Superior temporal gyrus (tissue), 1 donor: ENCODE measurements around the gene ZNF653.
"Not testable (repeated sequence)": the region's sequence is repeated elsewhere in the genome, so short reads cannot be mapped to it uniquely, and the experiment has no call there.

Experiments used
- DNase-seq: peaks from one replicate; pipeline ENCODE4 v3.0.0-alpha.2; 2016; ENCODE audit errors: extremely low spot score

The ZNF653 gene

GRCh38 chr19:11456659-11457058, 49.0 kb downstream of the ZNF653 start:
- no peak for DNase-seq

GRCh38 chr19:11455233-11455554, 50.4 kb downstream of the ZNF653 start:
- DNase-seq = not testable (repeated sequence)

- DNase-seq = peak; percentile 11
These were observed 51.9 kb downstream of the ZNF653 start for GRCh38 chr19:11453468-11454341.

GRCh38 chr19:11452620-11453310, 52.9 kb downstream of the ZNF653 start:
- DNase-seq = peak; percentile 35

- no peak for DNase-seq
These were observed 53.6 kb downstream of the ZNF653 start for GRCh38 chr19:11451871-11452619.

- DNase-seq = no peak
These were observed 54.2 kb downstream of the ZNF653 start for GRCh38 chr19:11451327-11451870.

GRCh38 chr19:11450570-11451326, 54.9 kb downstream of the ZNF653 start:
- no peak for DNase-seq

- no peak for DNase-seq
These were observed 56.6 kb downstream of the ZNF653 start for GRCh38 chr19:11448923-11449554.

GRCh38 chr19:11448410-11448809, 57.2 kb downstream of the ZNF653 start:
- no peak for DNase-seq

- peak; percentile 8 for DNase-seq
These were observed 58.0 kb downstream of the ZNF653 start for GRCh38 chr19:11447347-11448262.

GRCh38 chr19:11446652-11447301, 58.9 kb downstream of the ZNF653 start:
- DNase-seq = peak; percentile 92

GRCh38 chr19:11446271-11446651, 59.4 kb downstream of the ZNF653 start:
- no peak for DNase-seq

- DNase-seq = no peak
These were observed 60.5 kb downstream of the ZNF653 start for GRCh38 chr19:11445141-11445540.

- DNase-seq = no peak
These were observed 61.6 kb downstream of the ZNF653 start for GRCh38 chr19:11444059-11444458.

- no peak for DNase-seq
These were observed 67.7 kb downstream of the ZNF653 start for GRCh38 chr19:11437955-11438354.

GRCh38 chr19:11435833-11436313, 69.8 kb downstream of the ZNF653 start:
- no peak for DNase-seq

GRCh38 chr19:11435057-11435832, 70.4 kb downstream of the ZNF653 start, which contains the start of the genes ODAD3 and PRKCSH:
Gene ODAD3, minus strand, starts transcription at chr19:11435121. Its CDS starts 105 bp downstream, at chr19:11435016.
Gene PRKCSH, plus strand, starts transcription at chr19:11435635. Its CDS starts 483 bp downstream, at chr19:11436118.
- DNase-seq = peak; percentile 100

GRCh38 chr19:11434703-11435056, 71.0 kb downstream of the ZNF653 start:
- peak; percentile 16 for DNase-seq
